ENCODE results near the gene ADARB2. TPM values are rescaled to one million over a fixed set of nuclear protein-coding genes. Genes with fewer than 3 reads are reported as not detected.

The ADARB2 gene
- polyA plus RNA-seq, 3 donors = not detected

DNA sequence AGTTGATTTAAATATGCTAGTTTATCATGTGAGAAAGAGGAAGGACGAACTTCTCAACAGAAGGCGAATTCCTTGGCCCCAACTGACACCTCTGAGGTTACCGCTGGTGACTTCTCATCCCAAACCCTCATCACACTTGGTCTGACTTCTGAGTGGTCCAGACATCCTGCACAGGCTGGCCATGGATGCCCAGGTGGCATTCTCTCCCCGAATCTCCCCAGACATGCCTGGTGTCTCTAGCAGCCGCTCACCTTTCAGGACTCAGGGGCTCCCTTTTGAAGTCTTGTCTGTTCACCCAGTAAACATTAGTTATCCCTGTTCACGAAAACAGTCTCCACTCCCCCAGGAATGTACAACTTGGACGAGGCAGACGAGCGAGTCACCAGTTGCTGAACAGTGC, 157.7 kb downstream of the ADARB2 start:
- no peaks in the 10 kb centered on the region for H3K9me3 ChIP-seq (replicated peaks in 1 of 2; ENCODE audit: control insufficient read depth in 1 of 2, insufficient read depth in 1 of 2, low read length in 2 of 2)
- TF ChIP-seq, protein P1, sequence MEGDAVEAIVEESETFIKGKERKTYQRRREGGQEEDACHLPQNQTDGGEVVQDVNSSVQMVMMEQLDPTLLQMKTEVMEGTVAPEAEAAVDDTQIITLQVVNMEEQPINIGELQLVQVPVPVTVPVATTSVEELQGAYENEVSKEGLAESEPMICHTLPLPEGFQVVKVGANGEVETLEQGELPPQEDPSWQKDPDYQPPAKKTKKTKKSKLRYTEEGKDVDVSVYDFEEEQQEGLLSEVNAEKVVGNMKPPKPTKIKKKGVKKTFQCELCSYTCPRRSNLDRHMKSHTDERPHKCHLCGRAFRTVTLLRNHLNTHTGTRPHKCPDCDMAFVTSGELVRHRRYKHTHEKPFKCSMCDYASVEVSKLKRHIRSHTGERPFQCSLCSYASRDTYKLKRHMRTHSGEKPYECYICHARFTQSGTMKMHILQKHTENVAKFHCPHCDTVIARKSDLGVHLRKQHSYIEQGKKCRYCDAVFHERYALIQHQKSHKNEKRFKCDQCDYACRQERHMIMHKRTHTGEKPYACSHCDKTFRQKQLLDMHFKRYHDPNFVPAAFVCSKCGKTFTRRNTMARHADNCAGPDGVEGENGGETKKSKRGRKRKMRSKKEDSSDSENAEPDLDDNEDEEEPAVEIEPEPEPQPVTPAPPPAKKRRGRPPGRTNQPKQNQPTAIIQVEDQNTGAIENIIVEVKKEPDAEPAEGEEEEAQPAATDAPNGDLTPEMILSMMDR (IDR thresholded peaks at IDR 0.05) = no peak
- no peaks in the 10 kb centered on the region for H4K20me1 ChIP-seq (ENCODE audit: insufficient read depth, low read length)
- no peak for DNase-seq
- no peak overlapping the region for H3K9ac ChIP-seq (ENCODE audit: insufficient read depth, low read length, poor library complexity, severe bottlenecking)
- Mint-ChIP-seq H3K27ac (no peak overlapping the region), H3K36me3 (no peaks in the 10 kb centered on the region), H3K9me3 (no peaks in the 10 kb centered on the region), H3K4me3 (no peak overlapping the region), H3K4me1 (no peaks in the 10 kb centered on the region), H3K27me3 (ENCODE audit: low read depth in 3 of 3) (peaks cover 0 to 2% (median 0%) of the 10 kb centered on the region in 3 donors)
- H3K4me1 ChIP-seq (ENCODE audit: control insufficient read depth in 1 of 2, insufficient read depth in 2 of 2, low read length in 2 of 2) = no peaks in the 10 kb centered on the region
- H3K4me3 ChIP-seq (replicated peaks in 1 of 3; ENCODE audit: low read depth in 2 of 3, low read length in 3 of 3) = no peak overlapping the region
- no peak overlapping the region for H3K27ac ChIP-seq (ENCODE audit: low read depth in 1 of 2, low read length in 2 of 2)
- no peak overlapping the region for H2AFZ ChIP-seq (ENCODE audit: insufficient read depth, low read depth, low read length, poor library complexity, severe bottlenecking)
- H3K79me2 ChIP-seq (ENCODE audit: insufficient read depth, low read length) = no peaks in the 10 kb centered on the region
- H3K4me2 ChIP-seq (replicated peaks; ENCODE audit: extremely low read depth, low read length, poor library complexity, severe bottlenecking) = no peak overlapping the region
- 24% methylated on average over 4 of the region's 9 CpGs for WGBS (ENCODE audit: insufficient coverage)
- H3K27me3 ChIP-seq (ENCODE audit: control insufficient read depth in 2 of 2, insufficient read depth in 2 of 2, low read length in 2 of 2) = no peaks in the 10 kb centered on the region
- no peaks in the 10 kb centered on the region for H3K36me3 ChIP-seq (replicated peaks in 1 of 2; ENCODE audit: control insufficient read depth in 1 of 2, insufficient read depth in 2 of 2, low read length in 2 of 2)
- intact Hi-C loops (cut with micrococcal nuclease) = no loop called here

DNA sequence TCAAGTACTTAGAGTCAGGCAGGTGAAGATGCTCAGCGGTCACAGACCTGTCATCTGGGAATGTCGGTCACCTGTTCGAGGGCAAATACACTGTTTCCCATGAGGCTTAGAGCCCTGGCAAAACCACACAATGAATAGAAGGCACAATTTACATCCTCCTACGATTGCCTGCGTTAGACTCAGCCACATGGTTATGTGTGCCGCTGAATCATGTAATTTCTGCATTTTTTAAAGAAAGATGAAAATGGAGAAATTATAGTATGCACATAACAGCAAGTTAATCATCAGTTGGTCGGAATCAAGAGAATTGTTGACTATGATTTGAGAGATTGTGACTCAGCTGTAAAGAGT, 158.2 kb downstream of the ADARB2 start:
- H3K4me3 Mint-ChIP-seq = no peak overlapping the region
- H3K27ac Mint-ChIP-seq = no peak overlapping the region
- H3K79me2 ChIP-seq (ENCODE audit: insufficient read depth, low read length) = no peaks in the 10 kb centered on the region
- H3K27ac ChIP-seq (ENCODE audit: low read depth in 1 of 2, low read length in 2 of 2) = no peak overlapping the region
- no peak overlapping the region for H3K4me3 ChIP-seq (replicated peaks in 1 of 3; ENCODE audit: low read depth in 2 of 3, low read length in 3 of 3)
- H3K27me3 ChIP-seq (ENCODE audit: control insufficient read depth in 2 of 2, insufficient read depth in 2 of 2, low read length in 2 of 2) = no peaks in the 10 kb centered on the region
- H3K9me3 ChIP-seq (replicated peaks in 1 of 2; ENCODE audit: control insufficient read depth in 1 of 2, insufficient read depth in 1 of 2, low read length in 2 of 2) = no peaks in the 10 kb centered on the region
- no peak overlapping the region for H3K4me2 ChIP-seq (replicated peaks; ENCODE audit: extremely low read depth, low read length, poor library complexity, severe bottlenecking)
- H3K36me3 ChIP-seq (replicated peaks in 1 of 2; ENCODE audit: control insufficient read depth in 1 of 2, insufficient read depth in 2 of 2, low read length in 2 of 2) = no peaks in the 10 kb centered on the region
- H3K36me3 Mint-ChIP-seq = no peaks in the 10 kb centered on the region
- no peaks in the 10 kb centered on the region for H3K4me1 ChIP-seq (ENCODE audit: control insufficient read depth in 1 of 2, insufficient read depth in 2 of 2, low read length in 2 of 2)
- WGBS (ENCODE audit: insufficient coverage) = 89% methylated on average over 3 of the region's 7 CpGs
- no peaks in the 10 kb centered on the region for H3K4me1 Mint-ChIP-seq
- no peak for DNase-seq
- no peak overlapping the region for H3K9ac ChIP-seq (ENCODE audit: insufficient read depth, low read length, poor library complexity, severe bottlenecking)
- TF ChIP-seq, protein P1 (IDR thresholded peaks at IDR 0.05) = no peak
- intact Hi-C loops (cut with micrococcal nuclease) = no loop called here
- peaks cover 0 to 2% (median 1%) of the 10 kb centered on the region in 3 donors for H3K27me3 Mint-ChIP-seq (ENCODE audit: low read depth in 3 of 3)
- no peaks in the 10 kb centered on the region for H4K20me1 ChIP-seq (ENCODE audit: insufficient read depth, low read length)
- H3K9me3 Mint-ChIP-seq = no peaks in the 10 kb centered on the region
- no peak overlapping the region for H2AFZ ChIP-seq (ENCODE audit: insufficient read depth, low read depth, low read length, poor library complexity, severe bottlenecking)
